ENCODE results near the gene ADCY1.
"Not testable (repeated sequence)": the region's sequence is repeated elsewhere in the genome, so short reads cannot be mapped to it uniquely, and the experiment has no call there.

Gene ADCY1

DNA sequence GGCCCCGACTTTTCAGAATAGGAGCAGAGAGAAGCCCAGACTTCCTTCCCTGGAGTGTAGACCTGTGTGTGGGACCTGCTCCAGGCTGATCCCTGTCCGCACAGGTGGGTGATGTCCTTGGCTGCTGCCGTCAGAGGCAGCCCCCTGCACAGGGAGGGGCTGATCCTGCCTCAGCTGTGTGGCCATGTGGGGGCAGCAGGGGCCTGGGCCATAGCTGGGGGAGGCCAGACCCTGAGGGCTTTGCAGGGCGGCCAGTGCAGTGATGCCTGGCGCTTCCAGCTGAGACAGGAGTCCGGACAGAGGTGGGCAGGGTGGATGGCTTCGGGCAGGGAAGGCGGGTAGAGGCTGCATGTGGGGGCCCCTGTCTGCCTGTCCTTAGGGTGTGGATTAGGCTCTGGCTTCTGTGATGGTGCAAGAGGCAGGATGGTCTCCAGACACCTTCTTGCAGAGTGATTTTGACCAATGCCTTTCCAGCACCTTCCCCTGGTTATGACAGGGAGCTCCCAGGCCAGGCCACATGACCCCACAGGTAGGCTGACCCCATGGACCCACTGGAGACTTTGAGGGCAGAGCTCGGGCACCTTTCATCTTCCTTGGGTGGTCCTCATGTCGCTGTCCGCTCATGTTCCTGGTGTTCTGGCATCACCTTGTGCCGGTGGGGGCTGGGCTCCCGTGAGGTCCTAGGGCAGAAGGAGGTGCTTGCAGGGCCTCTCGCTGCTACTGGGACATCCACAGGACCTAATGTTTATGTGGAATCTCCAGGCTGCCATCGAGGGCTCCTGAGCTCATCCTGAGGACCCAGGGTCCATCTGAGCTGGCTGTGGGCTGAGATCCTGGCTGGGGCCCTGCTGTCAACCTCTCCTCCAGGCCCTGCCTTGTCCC lies 141.5 kb downstream of the ADCY1 start:
- DNase-seq: no peak

DNA sequence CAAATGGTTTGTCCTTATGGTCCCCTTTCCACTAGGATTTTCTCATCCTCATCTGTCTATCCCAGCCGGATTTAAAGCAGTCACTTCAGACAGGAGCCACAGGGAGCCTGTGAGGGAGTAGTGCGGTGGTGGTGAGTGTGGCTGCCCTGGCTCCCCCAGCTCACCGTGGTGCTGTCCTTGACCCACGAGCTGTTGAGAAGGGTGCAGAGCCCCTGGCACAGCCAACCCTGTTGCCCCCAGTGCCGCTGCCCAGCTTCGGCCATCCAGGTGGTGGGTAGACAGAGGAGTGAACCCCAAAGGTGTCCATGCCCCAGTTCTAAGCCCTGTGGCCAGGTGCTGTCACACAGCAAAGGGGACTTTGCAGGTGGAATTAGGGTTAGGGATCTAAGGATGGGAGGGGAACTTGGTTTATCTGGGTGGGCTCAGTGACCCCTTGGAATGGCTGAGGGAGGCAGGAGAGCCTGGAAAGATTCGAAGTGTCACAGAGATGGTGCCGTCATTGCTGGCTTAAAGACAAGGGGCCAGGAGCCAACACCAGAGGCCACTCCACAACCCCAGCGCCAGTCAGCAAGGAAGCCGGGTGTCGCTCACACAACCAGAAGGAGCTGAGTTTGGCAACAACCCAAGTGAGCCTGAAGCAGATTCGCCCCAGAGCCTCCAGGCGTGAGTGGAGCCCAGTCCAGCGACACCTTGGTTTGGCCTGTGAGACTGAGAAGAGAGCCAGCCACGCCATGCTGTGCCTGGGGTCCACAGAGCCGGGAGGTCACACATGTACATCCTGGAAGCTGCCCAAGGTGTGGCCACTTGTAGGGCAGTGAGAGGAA lies 142.4 kb downstream of the ADCY1 start:
- no peak for DNase-seq

DNA sequence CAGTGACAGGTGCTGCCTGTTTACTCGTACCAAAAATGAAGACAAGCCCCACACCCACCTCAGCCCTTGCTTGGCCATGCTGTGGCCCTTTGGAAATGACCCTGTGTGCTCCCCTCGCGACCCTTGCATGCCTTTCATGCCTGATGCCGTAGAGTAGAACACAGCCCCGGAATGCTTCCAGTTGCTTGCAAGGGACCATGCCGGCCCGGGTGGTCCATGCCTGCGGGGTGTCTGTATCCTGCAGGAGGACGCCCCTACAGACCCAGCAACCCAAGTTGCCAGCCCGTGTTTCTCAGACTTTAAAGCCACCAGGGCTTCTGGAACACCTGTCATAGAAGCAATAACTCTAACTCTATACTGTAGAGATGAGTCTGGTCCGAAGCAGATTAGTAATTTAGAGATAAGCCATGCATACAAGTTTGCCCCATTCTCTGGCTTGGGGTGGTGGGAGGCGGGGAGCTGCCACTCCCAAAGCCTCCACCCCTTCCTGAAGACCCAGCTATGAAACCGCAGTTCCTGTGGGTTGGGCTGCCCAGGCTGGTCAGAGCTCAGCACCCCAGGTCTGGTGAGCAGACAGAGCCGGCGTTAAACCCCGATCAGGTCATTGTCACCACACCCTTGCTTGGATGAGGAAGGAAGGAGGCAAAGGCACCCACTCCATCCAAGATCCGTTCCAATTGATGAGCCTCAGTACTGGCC lies 143.5 kb downstream of the ADCY1 start:
- no peak for DNase-seq

DNA sequence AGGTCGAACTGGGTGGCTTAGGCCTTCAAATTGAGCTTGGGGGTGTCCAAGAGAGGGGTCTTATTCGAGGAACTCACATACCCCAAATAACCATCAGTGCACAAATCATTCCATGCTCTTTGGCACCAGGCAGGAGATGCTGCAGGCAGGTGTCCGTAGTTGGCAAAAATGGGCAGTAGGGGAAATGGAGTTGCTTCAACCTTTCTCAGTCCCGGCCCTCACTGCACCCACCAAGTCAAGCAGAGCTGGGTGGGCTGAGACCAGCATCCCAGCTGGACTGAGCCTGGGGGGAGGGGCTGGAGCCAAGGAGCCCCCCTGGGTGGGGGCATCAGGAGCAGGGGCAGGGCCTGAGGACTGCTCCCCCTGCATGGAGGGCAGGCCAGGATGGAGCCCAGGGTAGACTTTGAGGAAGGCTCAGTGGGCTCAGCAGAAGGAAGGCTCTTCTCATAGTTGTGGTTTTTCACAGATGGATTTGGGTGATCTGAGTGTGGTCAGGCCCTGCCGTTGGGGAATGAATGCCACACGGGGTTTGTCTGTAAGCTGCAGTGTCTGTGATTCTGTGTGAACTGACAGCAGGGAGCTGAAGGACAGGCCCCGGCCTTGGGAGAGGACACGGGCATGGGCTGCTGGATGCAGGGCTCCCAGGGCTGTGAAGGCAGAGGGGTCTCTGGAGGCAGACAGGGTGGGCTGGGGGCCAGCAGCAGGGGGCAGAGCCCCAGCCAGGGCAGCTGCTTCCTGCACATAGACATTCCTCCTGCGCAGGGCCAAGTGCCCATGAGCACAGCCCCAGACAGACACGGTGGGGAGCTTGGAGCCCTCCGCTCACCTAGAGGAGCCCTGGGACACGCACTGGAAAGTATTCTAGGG lies 144.5 kb downstream of the ADCY1 start:
- no peak for DNase-seq

DNA sequence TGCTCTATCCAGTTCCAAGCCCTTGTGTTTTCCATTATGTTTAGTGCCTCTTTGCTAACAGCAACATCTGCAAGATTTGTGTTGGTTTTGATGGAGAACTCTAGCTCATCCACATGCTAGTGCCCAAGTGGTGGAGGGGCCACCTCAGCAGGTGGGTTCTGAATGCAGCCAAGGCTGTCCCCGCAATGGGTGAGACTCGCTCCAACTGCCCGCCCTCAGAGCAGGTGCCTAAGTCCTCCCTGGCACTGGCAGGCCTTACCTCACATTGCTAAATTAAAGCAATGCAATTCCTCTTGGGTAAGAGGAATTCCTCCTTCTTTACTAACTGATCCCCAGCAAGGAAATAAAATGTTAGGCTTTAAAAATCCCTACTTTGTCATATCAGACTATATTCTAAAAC lies 146.8 kb downstream of the ADCY1 start:
- no peak for DNase-seq

DNA sequence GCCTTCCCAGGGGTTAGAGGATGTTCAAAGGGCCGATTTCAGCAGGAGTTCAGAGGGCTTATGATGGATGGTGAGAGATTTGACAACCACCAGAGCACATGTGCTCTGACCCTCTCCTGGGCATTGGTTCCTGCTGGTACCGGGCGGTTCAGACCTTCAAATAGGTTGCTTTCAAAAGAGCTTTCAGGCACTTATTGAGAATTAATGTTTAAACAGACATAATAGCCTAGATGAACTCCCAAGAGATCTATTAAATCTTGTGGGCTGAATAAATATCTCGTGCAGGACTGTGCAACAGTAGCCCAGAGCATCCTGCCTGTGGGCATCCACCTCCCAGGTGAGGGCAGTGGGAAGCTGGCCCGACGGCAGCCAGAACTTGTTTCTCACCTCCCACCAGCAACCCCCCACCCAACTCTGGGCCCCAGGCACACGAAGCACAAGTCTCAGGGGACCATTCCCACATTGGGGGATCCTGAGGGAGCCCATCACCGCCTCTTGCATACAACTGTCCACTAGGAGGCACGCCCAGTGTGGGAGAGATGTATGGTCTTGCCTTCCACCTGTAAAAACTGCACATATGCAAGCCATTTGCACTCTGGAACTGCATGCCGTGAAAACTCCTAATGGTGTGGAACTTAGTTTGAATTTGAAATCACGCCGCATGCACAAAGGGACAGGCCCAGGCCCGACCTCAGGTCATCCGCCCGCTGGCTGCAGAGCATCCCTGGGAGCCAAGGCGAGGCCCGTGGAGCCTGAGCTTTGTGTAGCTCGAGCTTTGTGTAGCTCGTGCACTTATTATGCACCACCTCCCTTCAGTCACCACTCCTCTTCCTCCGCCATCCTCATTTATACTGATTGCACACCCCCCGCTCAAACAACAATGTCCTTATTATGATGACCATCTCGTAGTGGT lies 147.8 kb downstream of the ADCY1 start:
- DNase-seq: peak; percentile 30 to 44

DNA sequence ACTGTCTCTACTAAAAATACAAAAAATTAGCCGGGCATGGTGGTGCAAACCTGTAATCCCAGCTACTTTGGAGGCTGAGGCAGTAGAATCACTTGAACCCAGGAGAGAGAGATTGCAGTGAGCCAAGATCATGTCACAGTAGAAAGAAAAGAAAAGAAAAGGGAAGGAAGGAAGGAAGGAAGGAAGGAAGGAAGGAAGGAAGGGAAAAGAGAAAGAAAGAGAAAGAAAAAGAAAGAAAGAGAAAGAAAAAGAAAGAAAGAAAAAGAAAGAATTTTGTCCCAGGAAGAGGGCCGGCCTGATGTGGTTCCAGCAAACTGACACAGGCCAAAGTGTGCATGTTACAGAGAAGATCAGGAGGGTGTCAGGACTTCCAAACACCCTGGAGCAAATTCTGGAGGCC lies 151.1 kb downstream of the ADCY1 start:
- not testable (repeated sequence) for DNase-seq

DNA sequence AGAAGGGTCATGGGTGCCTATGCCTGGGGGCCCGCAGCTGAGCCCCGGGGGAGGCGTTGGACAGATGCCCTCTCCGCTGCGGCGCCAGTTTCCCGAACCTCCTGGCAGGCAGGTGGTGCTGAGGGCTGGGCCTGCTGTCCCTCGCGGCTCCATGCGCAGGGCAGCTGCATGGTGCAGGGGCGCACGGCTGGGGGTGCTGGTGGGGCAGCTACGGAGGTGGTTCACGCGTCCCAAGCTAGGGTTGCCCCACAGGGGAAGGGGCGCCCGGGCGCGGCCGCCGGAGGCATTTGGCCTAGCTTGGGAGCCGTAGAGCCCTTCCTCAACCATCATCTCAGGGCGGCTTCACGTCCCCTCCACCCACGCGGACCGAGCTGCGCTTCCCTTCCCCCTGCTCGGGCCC lies 152.7 kb downstream of the ADCY1 start:
- DNase-seq: no peak

DNA sequence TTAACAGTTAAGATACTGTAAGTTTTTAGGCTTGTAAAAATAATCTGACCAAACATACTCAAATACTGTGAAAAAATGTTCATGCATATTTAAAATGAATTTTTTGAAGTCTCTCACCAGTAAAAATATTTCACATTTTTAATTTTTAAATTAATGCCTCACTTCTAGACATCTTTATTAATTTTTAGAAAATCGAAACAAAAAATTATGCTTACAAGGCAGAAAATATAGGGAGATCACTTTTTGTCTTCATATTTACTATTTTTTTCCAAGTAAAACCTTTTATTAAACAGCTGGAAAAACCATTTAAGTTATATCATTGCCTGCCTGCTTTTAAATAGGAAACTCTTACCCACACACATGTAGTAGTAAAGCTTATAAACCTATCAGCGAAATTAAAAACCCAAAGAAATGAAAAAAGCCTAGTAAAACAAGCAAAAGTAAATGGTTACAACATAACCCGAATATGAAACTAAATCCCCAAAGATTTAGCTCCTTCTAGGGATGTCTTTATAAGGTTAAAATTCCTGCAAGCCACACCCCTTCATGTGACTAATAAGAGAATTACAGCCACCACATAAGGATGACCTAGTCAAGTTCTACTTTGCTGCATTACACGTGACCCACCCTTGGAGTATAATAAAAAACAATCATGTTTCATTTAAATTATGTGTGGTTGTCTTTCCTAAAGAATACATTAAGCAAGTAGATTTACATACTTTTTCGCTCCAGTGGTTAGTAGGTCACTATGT lies 157.7 kb downstream of the ADCY1 start:
- not testable (repeated sequence) for DNase-seq

DNA sequence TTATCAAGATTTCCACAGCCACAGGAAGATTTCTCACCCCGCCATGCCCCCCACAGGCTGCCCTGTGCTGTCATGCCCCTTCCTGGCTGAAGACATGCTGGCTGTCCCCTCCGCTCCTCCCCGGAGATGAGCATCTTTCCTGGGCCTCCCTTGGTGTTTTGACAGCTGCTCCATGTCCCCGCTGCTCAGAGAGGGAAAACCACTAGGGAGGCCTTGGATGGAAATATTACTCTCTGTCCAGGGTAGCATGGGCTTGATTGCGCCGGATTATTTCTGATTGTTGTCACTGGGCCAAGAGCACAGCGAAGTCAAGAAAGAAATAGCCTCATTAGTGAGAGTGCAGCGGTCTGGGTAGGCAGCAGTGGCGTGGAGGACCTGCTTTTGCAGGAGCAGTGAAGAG lies 164.8 kb downstream of the ADCY1 start:
- not testable (repeated sequence) for DNase-seq

DNA sequence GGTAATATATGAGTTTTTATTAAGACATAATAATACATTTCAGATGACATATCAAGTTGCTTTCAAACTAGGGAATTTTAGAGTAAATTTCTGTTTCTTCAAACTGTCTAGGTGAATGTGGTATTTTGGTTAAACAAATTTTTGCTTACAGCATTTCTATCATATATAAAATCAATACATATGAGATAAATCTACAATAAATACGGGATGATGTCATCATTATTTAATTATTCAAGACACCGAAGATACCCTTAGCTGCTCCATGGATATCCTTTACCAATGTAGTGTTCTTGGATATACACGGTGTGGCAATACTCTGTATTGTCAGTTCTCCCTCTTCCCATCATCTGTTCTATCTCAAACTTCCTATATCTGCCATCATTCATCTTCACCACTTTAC lies 166.4 kb downstream of the ADCY1 start:
- DNase-seq: not testable (repeated sequence)

DNA sequence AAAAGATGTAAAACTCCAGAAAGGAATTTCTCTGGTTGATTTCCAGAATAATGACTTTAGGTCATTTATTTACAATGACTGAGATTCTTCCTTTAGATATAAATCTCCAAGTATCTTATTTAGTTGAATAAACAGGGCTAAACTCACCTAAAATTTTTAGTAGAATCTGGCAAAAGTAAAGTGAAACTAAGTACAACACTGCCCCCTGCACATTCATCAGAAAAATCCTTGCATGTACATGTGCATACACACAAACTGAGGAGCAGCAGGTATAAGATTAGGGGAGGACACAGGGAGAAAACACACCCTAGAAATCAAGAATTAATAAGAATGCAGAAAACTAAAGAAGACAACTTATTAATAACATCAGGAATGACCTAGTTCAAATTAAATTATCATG lies 174.8 kb downstream of the ADCY1 start:
- DNase-seq: not testable (repeated sequence)

DNA sequence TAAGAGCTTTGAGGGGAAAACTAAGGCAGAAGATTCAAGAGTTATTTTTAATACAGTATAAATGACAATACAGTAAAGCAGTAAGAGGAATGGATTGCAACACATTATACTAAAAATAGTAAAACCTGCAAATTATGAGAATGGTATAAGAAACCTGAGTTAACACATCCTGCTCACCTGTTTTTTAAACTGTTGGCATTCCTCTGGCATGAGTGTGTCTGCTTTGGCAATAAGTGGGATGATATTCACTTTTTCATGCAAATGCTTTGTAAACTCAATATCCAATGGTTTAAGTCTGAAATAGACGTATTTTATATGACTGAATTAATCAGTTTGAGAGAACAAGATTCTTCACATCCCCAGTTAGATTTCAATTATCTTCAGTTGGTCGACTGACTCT lies 177.2 kb downstream of the ADCY1 start:
- DNase-seq: not testable (repeated sequence)

DNA sequence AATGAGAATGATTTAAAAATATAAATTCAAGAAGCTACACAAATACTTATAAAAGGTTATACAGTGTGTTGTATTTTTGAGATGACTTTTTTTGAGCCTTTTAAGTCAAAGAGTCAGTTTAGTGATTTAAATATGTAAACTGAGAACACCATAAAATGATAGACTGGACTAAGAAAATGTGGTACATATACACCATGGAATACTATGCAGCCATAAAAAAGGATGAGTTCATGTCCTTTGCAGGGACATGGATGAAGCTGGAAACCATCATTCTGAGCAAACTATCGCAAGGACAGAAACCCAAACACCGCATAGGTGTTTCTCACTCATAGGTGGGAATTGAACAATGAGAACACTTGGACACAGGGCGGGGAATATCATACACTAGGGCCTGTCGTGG lies 182.2 kb downstream of the ADCY1 start:
- DNase-seq: not testable (repeated sequence)

DNA sequence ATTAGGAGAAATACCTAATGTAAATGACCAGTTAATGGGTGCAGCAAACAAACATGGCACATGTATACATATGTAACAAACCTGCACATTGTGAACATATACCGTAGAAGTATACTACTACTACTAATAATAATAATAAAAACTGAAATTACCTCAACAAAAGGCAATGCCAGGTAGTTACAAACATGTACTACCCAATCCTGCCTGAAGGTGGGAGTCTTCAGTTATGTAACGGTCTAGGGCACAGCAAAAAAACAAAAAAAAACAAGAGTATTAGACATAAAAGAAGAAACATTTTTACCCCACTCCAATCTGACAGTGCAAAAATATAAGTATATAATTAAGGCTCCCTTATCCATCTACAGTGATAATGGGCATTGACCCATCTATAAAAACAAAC lies 182.6 kb downstream of the ADCY1 start:
- not testable (repeated sequence) for DNase-seq

DNA sequence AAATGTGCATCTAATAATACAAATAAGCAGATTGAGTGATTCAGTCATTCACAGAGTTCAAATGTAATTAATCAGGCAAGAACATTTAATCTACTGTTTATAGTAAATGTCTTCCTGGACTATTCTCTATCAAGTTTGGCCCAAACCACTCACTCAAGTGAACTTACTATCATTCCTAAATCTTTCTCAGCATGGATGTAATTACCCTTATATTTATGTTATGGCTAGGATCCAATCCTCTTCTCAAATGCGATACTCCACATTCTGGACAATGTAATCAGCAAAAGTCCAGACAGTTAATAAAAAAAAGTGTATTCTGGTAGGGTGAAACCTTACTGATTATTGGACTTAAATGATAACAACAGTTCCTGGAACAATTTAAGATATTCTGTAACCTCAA lies 185.3 kb downstream of the ADCY1 start:
- DNase-seq: not testable (repeated sequence)

DNA sequence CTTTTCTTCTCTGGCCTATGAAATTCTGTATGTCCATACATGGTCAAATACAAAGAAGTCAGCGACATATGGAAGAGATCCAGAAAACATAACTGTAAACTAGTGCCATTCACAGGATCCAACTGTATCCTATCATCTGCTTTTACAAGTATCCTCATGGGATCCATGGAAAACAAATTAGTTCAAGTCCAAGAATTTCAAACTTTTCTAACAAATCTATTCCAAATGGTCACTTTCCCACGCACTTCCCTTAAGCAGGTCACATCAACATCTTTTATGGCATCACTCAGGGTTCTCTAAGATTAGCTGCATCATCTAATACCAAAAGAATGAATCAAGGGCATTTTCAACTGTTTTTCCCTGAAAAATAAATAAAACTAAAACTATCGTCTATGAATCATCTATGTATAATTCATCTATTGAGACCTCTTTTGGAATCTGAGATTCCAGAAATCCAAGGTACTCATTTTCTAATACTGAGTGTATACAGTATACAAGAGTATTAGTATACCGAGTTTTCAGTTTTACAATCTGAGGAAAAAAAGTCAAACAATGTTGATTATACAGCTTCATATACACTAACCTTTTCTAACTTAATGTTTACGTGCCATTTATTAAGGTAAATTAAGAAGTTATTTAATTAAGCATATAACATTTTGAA lies 187.5 kb downstream of the ADCY1 start:
- not testable (repeated sequence) for DNase-seq

DNA sequence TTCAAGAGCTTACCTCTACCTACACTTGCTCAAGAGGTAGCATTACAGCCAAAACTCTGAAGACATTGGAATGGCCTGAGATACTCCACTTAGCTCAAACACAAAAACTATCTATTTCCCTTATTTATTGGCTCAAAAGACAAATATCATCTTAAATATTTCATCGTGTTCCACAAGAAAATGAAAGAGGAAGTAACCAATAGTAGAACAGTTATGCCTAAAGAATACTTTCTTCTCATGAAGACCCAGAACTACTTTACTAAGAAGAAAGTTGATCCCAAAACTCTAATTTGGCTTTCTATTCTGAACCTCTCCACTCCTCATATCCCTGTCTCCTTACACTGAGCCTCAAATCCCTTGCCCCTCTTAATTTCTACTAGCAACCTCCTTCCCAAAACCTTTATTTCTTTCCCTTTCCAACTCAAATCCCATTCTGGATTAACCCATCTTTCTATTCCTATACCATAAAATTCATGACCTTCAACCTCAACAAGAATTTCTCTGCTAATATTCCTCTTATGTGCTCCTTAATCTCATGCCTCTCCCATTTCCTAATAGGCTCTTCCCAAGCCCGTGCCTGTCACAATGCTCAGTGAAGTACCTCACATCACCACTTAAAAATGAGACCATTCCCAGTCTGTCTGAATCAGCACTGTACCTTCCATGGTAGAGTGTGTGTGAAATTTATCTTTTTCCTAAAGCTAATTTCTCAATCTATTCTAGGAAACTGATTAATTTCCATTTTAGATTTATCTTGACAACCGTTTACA lies 188.2 kb downstream of the ADCY1 start:
- not testable (repeated sequence) for DNase-seq
